Osteocyte (in vitro differentiated cells): ENCODE data around the gene UGT1A5. TPM values are rescaled to one million over a fixed set of nuclear protein-coding genes. Genes with fewer than 3 reads are reported as not detected.
A peak's percentile ranks its signal among the peaks of the same experiment; 100 is the strongest.

ENCODE experiments used
- DNase-seq: peaks from one replicate; pipeline ENCODE4 v3.0.0; 2021; ENCODE audit warnings: mixed read lengths; ENCODE audit not compliant: unreplicated experiment; ENCODE audit errors: extremely low spot score
- H3K27ac Mint-ChIP-seq: one replicate; pipeline ENCODE4 v1.8.0; 2021; ENCODE audit warnings: mild to moderate bottlenecking, mixed read lengths; ENCODE audit not compliant: unreplicated experiment
- H3K27me3 Mint-ChIP-seq: one replicate; pipeline ENCODE4 v1.8.0; 2021; ENCODE audit warnings: mixed read lengths; ENCODE audit not compliant: unreplicated experiment
- H3K36me3 Mint-ChIP-seq: one replicate; pipeline ENCODE4 v1.8.0; 2021; ENCODE audit warnings: mixed read lengths; ENCODE audit not compliant: unreplicated experiment
- H3K4me1 Mint-ChIP-seq: one replicate; pipeline ENCODE4 v1.8.0; 2021; ENCODE audit warnings: mixed read lengths; ENCODE audit not compliant: unreplicated experiment
- H3K4me3 Mint-ChIP-seq: one replicate; pipeline ENCODE4 v1.8.0; 2021; ENCODE audit warnings: mild to moderate bottlenecking, moderate library complexity, mixed read lengths; ENCODE audit not compliant: unreplicated experiment
- H3K9me3 Mint-ChIP-seq: one replicate; pipeline ENCODE4 v1.8.0; 2021; ENCODE audit warnings: mixed read lengths; ENCODE audit not compliant: unreplicated experiment
- total RNA-seq: library from RNA; stranded (reverse); gene quantifications from 2 replicates; pipeline ENCODE4 v1.2.1, GENCODE V29; 2021
- TF ChIP-seq, protein P1 (sequence below): fragments of 200-600 bp; sonication (generic); IDR thresholded peaks from 2 replicates; pipeline ENCODE4 v1.5.0; 2021; ENCODE audit warnings: antibody characterized with exemption, mild to moderate bottlenecking, moderate library complexity

UGT1A5 gene
- total RNA-seq, 1 donor from 2014 or later: not detected

DNA sequence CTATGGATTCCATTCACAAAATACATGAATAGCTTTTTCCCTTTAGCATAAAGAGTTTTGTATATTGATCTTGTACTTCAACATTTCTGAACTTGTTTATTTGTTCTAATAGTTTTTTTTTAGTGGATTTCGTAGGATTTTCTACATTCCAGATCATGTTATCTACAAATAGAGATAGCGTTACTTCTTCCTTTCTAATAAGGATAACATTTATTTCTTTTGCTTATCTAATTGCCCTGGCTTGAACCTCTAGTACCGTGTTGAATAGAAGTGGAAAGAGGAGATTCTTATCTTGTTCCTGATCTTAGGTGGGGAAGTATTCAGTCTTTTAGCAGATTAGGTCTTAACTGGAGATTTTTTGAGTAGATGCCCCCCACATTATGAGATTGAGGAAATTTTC lies 10.5 kb upstream of the UGT1A5 start:
- TF ChIP-seq, protein P1, sequence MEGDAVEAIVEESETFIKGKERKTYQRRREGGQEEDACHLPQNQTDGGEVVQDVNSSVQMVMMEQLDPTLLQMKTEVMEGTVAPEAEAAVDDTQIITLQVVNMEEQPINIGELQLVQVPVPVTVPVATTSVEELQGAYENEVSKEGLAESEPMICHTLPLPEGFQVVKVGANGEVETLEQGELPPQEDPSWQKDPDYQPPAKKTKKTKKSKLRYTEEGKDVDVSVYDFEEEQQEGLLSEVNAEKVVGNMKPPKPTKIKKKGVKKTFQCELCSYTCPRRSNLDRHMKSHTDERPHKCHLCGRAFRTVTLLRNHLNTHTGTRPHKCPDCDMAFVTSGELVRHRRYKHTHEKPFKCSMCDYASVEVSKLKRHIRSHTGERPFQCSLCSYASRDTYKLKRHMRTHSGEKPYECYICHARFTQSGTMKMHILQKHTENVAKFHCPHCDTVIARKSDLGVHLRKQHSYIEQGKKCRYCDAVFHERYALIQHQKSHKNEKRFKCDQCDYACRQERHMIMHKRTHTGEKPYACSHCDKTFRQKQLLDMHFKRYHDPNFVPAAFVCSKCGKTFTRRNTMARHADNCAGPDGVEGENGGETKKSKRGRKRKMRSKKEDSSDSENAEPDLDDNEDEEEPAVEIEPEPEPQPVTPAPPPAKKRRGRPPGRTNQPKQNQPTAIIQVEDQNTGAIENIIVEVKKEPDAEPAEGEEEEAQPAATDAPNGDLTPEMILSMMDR: no peak
- H3K36me3 Mint-ChIP-seq: peaks cover 4% of the 10 kb centered on the region
- DNase-seq: no peak
- H3K9me3 Mint-ChIP-seq: peaks cover 12% of the 10 kb centered on the region
- H3K4me3 Mint-ChIP-seq: no peak overlapping the region
- peaks cover 2% of the 10 kb centered on the region for H3K27me3 Mint-ChIP-seq
- H3K4me1 Mint-ChIP-seq: peaks cover 8% of the 10 kb centered on the region
- H3K27ac Mint-ChIP-seq: no peak overlapping the region

- TF ChIP-seq, protein P1: no peak
- peak overlapping the region; percentile 44 for H3K27ac Mint-ChIP-seq
- H3K4me3 Mint-ChIP-seq: no peak overlapping the region
- peaks cover 4% of the 10 kb centered on the region for H3K36me3 Mint-ChIP-seq
- no peaks in the 10 kb centered on the region for H3K27me3 Mint-ChIP-seq
- peaks cover 21% of the 10 kb centered on the region for H3K4me1 Mint-ChIP-seq
- peaks cover 12% of the 10 kb centered on the region for H3K9me3 Mint-ChIP-seq
- DNase-seq: no peak
These were observed 6.7 kb upstream of the UGT1A5 start for GRCh38 chr2:233705911-233706506.

- no peaks in the 10 kb centered on the region for H3K27me3 Mint-ChIP-seq
- peaks cover 24% of the 10 kb centered on the region for H3K4me1 Mint-ChIP-seq
- H3K9me3 Mint-ChIP-seq: peaks cover 12% of the 10 kb centered on the region
- no peak overlapping the region for H3K4me3 Mint-ChIP-seq
- H3K36me3 Mint-ChIP-seq: peaks cover 4% of the 10 kb centered on the region
- DNase-seq: no peak
- TF ChIP-seq, protein P1: no peak
- peak overlapping the region; percentile 44 for H3K27ac Mint-ChIP-seq
These were observed 6.0 kb upstream of the UGT1A5 start for GRCh38 chr2:233706720-233707119.

- H3K27ac Mint-ChIP-seq: no peak overlapping the region
- peaks cover 24% of the 10 kb centered on the region for H3K4me1 Mint-ChIP-seq
- peaks cover 4% of the 10 kb centered on the region for H3K36me3 Mint-ChIP-seq
- no peak for DNase-seq
- TF ChIP-seq, protein P1: no peak
- H3K4me3 Mint-ChIP-seq: no peak overlapping the region
- no peaks in the 10 kb centered on the region for H3K27me3 Mint-ChIP-seq
- peaks cover 9% of the 10 kb centered on the region for H3K9me3 Mint-ChIP-seq
These were observed 4.6 kb upstream of the UGT1A5 start for GRCh38 chr2:233707940-233708644.

GRCh38 chr2:233708942-233709341 lies 3.8 kb upstream of the UGT1A5 start:
- TF ChIP-seq, protein P1: no peak
- Mint-ChIP-seq H3K9me3 (peaks cover 4% of the 10 kb centered on the region), H3K27me3 (no peaks in the 10 kb centered on the region), H3K4me3 (no peak overlapping the region), H3K36me3 (peaks cover 2% of the 10 kb centered on the region), H3K4me1 (peaks cover 24% of the 10 kb centered on the region), H3K27ac (no peak overlapping the region)
- DNase-seq: no peak
